WTC11 (cell line): Measurements from ENCODE around the gene SEMA4C. TPM values are rescaled to one million over a fixed set of nuclear protein-coding genes. Genes with fewer than 3 reads are reported as not detected.

ENCODE experiments used
- ATAC-seq: fragments of 200-7000 bp; cut with Tn5 transposase; 2 replicates; pipeline ENCODE4 v1.10.0; 2021; ENCODE audit warnings: mild to moderate bottlenecking, moderate library complexity
- CTCF ChIA-PET: fragments of 300-600 bp; sonication (Branson Sonifier 250); formaldehyde crosslinking; loops from one replicate; lab custom pipeline; 2021; ENCODE audit warnings: antibody characterized with exemption; lab: Charles Lee
- POLR2A ChIA-PET: fragments of 350-600 bp; sonication (Branson Sonifier 250); formaldehyde crosslinking; loops from one replicate; lab custom pipeline; 2021; ENCODE audit warnings: antibody characterized with exemption; lab: Charles Lee
- DNase-seq: peaks from one replicate; pipeline ENCODE4 v3.0.0; 2021; ENCODE audit warnings: low spot score
- H3K27ac Mint-ChIP-seq: 2 replicates; pipeline ENCODE4 v1.8.0; 2021; ENCODE audit warnings: mixed read lengths
- H3K27me3 Mint-ChIP-seq: 2 replicates; pipeline ENCODE4 v1.8.0; 2021; ENCODE audit warnings: low read depth, mild to moderate bottlenecking, moderate library complexity, mixed read lengths
- H3K36me3 Mint-ChIP-seq: 2 replicates; pipeline ENCODE4 v1.8.0; 2021; ENCODE audit warnings: mixed read lengths
- H3K4me1 Mint-ChIP-seq: 2 replicates; pipeline ENCODE4 v1.8.0; 2022; ENCODE audit warnings: mixed read lengths
- H3K4me3 Mint-ChIP-seq: 2 replicates; pipeline ENCODE4 v1.8.0; 2021; ENCODE audit warnings: mild to moderate bottlenecking, moderate library complexity, mixed read lengths
- H3K9me3 Mint-ChIP-seq: 2 replicates; pipeline ENCODE4 v1.8.0; 2021; ENCODE audit warnings: mixed read lengths
- CREM ChIP-seq: sonication (generic); formaldehyde crosslinking; IDR thresholded peaks from 2 replicates; pipeline ENCODE4 v1.8.1; 2022; ENCODE audit warnings: mild to moderate bottlenecking, missing genetic modification reagents, moderate library complexity
- FOXK1 ChIP-seq: sonication (generic); formaldehyde crosslinking; IDR thresholded peaks from 2 replicates; pipeline ENCODE4 v1.8.0; 2022; ENCODE audit warnings: mild to moderate bottlenecking, moderate library complexity, missing genetic modification reagents
- JAZF1 ChIP-seq: fragments of 250-450 bp; sonication (Bioruptor Pico); IDR thresholded peaks from 2 replicates; pipeline ENCODE4 v1.9.0; 2021; ENCODE audit warnings: moderate library complexity, mild to moderate bottlenecking, inconsistent platforms
- MYBL2 ChIP-seq: sonication (generic); formaldehyde crosslinking; IDR thresholded peaks from 2 replicates; pipeline ENCODE4 v1.8.1; 2023; ENCODE audit warnings: mild to moderate bottlenecking, moderate library complexity, missing genetic modification reagents
- OVOL2 ChIP-seq: fragments of 250-450 bp; sonication (Bioruptor Pico); IDR thresholded peaks from 2 replicates; pipeline ENCODE4 v1.9.0; 2021; ENCODE audit warnings: mild to moderate bottlenecking, borderline replicate concordance
- SMAD3 ChIP-seq: sonication (generic); formaldehyde crosslinking; IDR thresholded peaks from 2 replicates; pipeline ENCODE4 v1.8.0; 2022; ENCODE audit warnings: missing genetic modification reagents, mild to moderate bottlenecking, borderline replicate concordance
- SP1 ChIP-seq: sonication (generic); formaldehyde crosslinking; conservative IDR thresholded peaks from 2 replicates; pipeline ENCODE4 v1.8.1; 2022; ENCODE audit warnings: missing genetic modification reagents
- STAT6 ChIP-seq: sonication (generic); formaldehyde crosslinking; conservative IDR thresholded peaks from 2 replicates; pipeline ENCODE4 v1.8.1; 2023; ENCODE audit warnings: mild to moderate bottlenecking, low read depth, missing genetic modification reagents, moderate library complexity
- TEAD1 ChIP-seq: sonication (generic); formaldehyde crosslinking; IDR thresholded peaks from 2 replicates; pipeline ENCODE4 v1.8.0; 2022; ENCODE audit warnings: mild to moderate bottlenecking, missing genetic modification reagents
- TEAD4 ChIP-seq: sonication (generic); formaldehyde crosslinking; IDR thresholded peaks from 2 replicates; pipeline ENCODE4 v1.8.0; 2022; ENCODE audit warnings: mild to moderate bottlenecking, missing genetic modification reagents
- ZNF138 ChIP-seq: sonication (generic); formaldehyde crosslinking; conservative IDR thresholded peaks from 2 replicates; pipeline ENCODE4 v1.8.1; 2022; ENCODE audit warnings: mild to moderate bottlenecking, moderate library complexity, missing genetic modification reagents
- ZNF219 ChIP-seq: sonication (generic); formaldehyde crosslinking; IDR thresholded peaks from 2 replicates; pipeline ENCODE4 v1.8.0; 2023; ENCODE audit warnings: missing genetic modification reagents, mild to moderate bottlenecking, borderline replicate concordance
- ZNF317 ChIP-seq: sonication (generic); formaldehyde crosslinking; IDR thresholded peaks from 2 replicates; pipeline ENCODE4 v1.8.1; 2023; ENCODE audit warnings: low read depth, mild to moderate bottlenecking, moderate library complexity, missing genetic modification reagents, borderline replicate concordance
- ZNF416 ChIP-seq: fragments of 250-450 bp; sonication (Bioruptor Pico); IDR thresholded peaks from 2 replicates; pipeline ENCODE4 v1.9.0; 2021; ENCODE audit warnings: mild to moderate bottlenecking, inconsistent platforms
- ZNF423 ChIP-seq: fragments of 250-450 bp; sonication (Bioruptor Pico); IDR thresholded peaks from 2 replicates; pipeline ENCODE4 v2.1.2; 2022; ENCODE audit warnings: mild to moderate bottlenecking, moderate library complexity
- ZNF671 ChIP-seq: fragments of 250-450 bp; sonication (Bioruptor Pico); IDR thresholded peaks from 2 replicates; pipeline ENCODE4 v1.8.0; 2021; ENCODE audit warnings: mild to moderate bottlenecking
- total RNA-seq: library from RNA; stranded (reverse); gene quantifications from 3 replicates; pipeline ENCODE4 v1.2.3, GENCODE V29; 2021
- TF ChIP-seq, protein P1 (sequence below): sonication (generic); formaldehyde crosslinking; IDR thresholded peaks from 2 replicates; pipeline ENCODE4 v1.8.1; 2022; ENCODE audit warnings: low read depth, mild to moderate bottlenecking, moderate library complexity, missing genetic modification reagents, borderline replicate concordance
- TF ChIP-seq, protein P2 (sequence below): fragments of 200-600 bp; IDR thresholded peaks from 2 replicates; pipeline ENCODE4 v1.8.0; 2022; ENCODE audit warnings: antibody characterized with exemption
- TF ChIP-seq, protein P3 (sequence below): sonication (generic); formaldehyde crosslinking; IDR thresholded peaks from 2 replicates; pipeline ENCODE4 v1.8.0; 2023; ENCODE audit warnings: mild to moderate bottlenecking, missing genetic modification reagents

SEMA4C gene
- total RNA-seq, 1 experiment from 2014 or later: 81.6 TPM

GRCh38 chr2:96878796-96879544 lies 9.1 kb upstream of the SEMA4C start:
- ATAC-seq: no peak
- Mint-ChIP-seq H3K4me1 (peaks cover 67% of the 10 kb centered on the region), H3K36me3 (no peaks in the 10 kb centered on the region), H3K27me3 (no peaks in the 10 kb centered on the region), H3K9me3 (no peaks in the 10 kb centered on the region), H3K27ac (no peak overlapping the region), H3K4me3 (no peak overlapping the region)
- ChIA-PET CTCF (interaction anchor here (0.5 to 5.9 kb wide), 7 partner anchors 8 to 100 kb away, joined by 3 to 45 read pairs (median 5); partner anchors contain the start of gene ANKRD39), POLR2A (interaction anchor here (0.5 kb wide), 1 partner anchor 20 kb away, joined by 3 read pairs; no protein-coding TSS in a partner anchor)
- TF ChIP-seq SMAD3 (CRISPR knock-in tag) (no peak), TEAD4 (CRISPR knock-in tag) (no peak), TEAD1 (CRISPR knock-in tag) (no peak), CREM (CRISPR knock-in tag) (no peak), MYBL2 (CRISPR knock-in tag) (no peak), FOXK1 (CRISPR knock-in tag) (no peak), STAT6 (CRISPR knock-in tag) (no peak)
- DNase-seq: no peak

DNA sequence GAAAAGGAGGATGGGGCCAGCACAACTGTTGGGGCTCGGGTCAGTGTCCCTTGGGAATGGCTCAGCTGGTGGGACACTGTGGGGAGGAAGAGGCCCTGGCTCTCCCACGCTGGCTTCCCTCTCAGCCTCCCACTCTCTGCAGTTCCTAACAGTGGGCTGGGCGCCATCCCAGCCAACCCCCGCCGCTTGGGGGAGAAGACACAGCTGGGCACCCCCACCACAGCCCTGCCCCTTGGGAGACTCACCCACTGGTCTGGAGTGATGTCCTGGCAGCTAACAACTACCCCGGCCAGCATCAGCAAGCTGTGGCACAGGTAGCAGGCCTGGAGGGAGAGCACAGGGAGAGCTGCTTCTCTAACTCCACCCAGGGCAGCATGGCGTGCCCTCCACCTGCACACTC lies 8.3 kb upstream of the SEMA4C start:
- ChIA-PET CTCF (interaction anchor here (1.2 to 5.9 kb wide), 3 partner anchors 9 to 72 kb away, joined by 5 to 45 read pairs (median 10); partner anchors contain the start of gene ANKRD39), POLR2A (interaction anchor here (0.8 kb wide), 1 partner anchor 10 kb away, joined by 3 read pairs; no protein-coding TSS in a partner anchor)
- H3K9me3 Mint-ChIP-seq: no peaks in the 10 kb centered on the region
- H3K27ac Mint-ChIP-seq: no peak overlapping the region
- no peak for TF ChIP-seq ZNF317 (CRISPR knock-in tag)
- TF ChIP-seq ZNF138: no peak
- no peak for TF ChIP-seq OVOL2 (CRISPR knock-in tag)
- TF ChIP-seq ZNF219 (CRISPR knock-in tag): no peak
- TF ChIP-seq, protein P1, sequence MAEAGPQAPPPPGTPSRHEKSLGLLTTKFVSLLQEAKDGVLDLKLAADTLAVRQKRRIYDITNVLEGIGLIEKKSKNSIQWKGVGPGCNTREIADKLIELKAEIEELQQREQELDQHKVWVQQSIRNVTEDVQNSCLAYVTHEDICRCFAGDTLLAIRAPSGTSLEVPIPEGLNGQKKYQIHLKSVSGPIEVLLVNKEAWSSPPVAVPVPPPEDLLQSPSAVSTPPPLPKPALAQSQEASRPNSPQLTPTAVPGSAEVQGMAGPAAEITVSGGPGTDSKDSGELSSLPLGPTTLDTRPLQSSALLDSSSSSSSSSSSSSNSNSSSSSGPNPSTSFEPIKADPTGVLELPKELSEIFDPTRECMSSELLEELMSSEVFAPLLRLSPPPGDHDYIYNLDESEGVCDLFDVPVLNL (CRISPR knock-in tag): no peak
- TF ChIP-seq ZNF423 (CRISPR knock-in tag): no peak
- no peak for TF ChIP-seq SP1
- no peak for TF ChIP-seq CREM (CRISPR knock-in tag)
- TF ChIP-seq JAZF1 (CRISPR knock-in tag): no peak
- TF ChIP-seq ZNF671 (CRISPR knock-in tag): no peak
- TF ChIP-seq, protein P2, sequence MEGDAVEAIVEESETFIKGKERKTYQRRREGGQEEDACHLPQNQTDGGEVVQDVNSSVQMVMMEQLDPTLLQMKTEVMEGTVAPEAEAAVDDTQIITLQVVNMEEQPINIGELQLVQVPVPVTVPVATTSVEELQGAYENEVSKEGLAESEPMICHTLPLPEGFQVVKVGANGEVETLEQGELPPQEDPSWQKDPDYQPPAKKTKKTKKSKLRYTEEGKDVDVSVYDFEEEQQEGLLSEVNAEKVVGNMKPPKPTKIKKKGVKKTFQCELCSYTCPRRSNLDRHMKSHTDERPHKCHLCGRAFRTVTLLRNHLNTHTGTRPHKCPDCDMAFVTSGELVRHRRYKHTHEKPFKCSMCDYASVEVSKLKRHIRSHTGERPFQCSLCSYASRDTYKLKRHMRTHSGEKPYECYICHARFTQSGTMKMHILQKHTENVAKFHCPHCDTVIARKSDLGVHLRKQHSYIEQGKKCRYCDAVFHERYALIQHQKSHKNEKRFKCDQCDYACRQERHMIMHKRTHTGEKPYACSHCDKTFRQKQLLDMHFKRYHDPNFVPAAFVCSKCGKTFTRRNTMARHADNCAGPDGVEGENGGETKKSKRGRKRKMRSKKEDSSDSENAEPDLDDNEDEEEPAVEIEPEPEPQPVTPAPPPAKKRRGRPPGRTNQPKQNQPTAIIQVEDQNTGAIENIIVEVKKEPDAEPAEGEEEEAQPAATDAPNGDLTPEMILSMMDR: no peak
- no peak for TF ChIP-seq TEAD4 (CRISPR knock-in tag)
- TF ChIP-seq ZNF416: no peak
- TF ChIP-seq, protein P3, sequence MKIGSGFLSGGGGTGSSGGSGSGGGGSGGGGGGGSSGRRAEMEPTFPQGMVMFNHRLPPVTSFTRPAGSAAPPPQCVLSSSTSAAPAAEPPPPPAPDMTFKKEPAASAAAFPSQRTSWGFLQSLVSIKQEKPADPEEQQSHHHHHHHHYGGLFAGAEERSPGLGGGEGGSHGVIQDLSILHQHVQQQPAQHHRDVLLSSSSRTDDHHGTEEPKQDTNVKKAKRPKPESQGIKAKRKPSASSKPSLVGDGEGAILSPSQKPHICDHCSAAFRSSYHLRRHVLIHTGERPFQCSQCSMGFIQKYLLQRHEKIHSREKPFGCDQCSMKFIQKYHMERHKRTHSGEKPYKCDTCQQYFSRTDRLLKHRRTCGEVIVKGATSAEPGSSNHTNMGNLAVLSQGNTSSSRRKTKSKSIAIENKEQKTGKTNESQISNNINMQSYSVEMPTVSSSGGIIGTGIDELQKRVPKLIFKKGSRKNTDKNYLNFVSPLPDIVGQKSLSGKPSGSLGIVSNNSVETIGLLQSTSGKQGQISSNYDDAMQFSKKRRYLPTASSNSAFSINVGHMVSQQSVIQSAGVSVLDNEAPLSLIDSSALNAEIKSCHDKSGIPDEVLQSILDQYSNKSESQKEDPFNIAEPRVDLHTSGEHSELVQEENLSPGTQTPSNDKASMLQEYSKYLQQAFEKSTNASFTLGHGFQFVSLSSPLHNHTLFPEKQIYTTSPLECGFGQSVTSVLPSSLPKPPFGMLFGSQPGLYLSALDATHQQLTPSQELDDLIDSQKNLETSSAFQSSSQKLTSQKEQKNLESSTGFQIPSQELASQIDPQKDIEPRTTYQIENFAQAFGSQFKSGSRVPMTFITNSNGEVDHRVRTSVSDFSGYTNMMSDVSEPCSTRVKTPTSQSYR (CRISPR knock-in tag): no peak
- DNase-seq (no peak), ATAC-seq (no peak)
- no peak overlapping the region for H3K4me3 Mint-ChIP-seq
- no peaks in the 10 kb centered on the region for H3K36me3 Mint-ChIP-seq
- peaks cover 75% of the 10 kb centered on the region for H3K4me1 Mint-ChIP-seq
- no peaks in the 10 kb centered on the region for H3K27me3 Mint-ChIP-seq
